Duodenal mucosa (tissue), 2 donors: Measurements from ENCODE around the gene CPS1.

Experiments
- H3K27ac ChIP-seq: one replicate; pipeline ENCODE4 v1.7.0; 2013; ENCODE audit warnings: low read depth, low read length
- H3K27me3 ChIP-seq, 2 donors: one replicate each; pipeline ENCODE4 v1.7.0; 2013; ENCODE audit warnings: low read length in 2 of 2, control low read depth in 1 of 2; ENCODE audit not compliant: insufficient read depth in 2 of 2, control insufficient read depth in 1 of 2
- H3K36me3 ChIP-seq, 2 donors: one replicate each; pipeline ENCODE4 v1.7.0; 2013; ENCODE audit warnings: low read length in 2 of 2, control low read depth in 1 of 2; ENCODE audit not compliant: insufficient read depth in 2 of 2, control insufficient read depth in 1 of 2
- H3K4me1 ChIP-seq, 2 donors: one replicate each; pipeline ENCODE4 v1.7.0; 2013; ENCODE audit warnings: low read length in 2 of 2, control low read depth in 1 of 2; ENCODE audit not compliant: insufficient read depth in 2 of 2, control insufficient read depth in 1 of 2
- H3K4me3 ChIP-seq, 2 donors: one replicate each; pipeline ENCODE4 v1.7.0; 2013; ENCODE audit warnings: low read length in 2 of 2, low read depth in 1 of 2
- H3K9ac ChIP-seq, 2 donors: one replicate each; pipeline ENCODE4 v1.7.0; 2013; ENCODE audit warnings: low read length in 2 of 2, low read depth in 1 of 2
- H3K9me3 ChIP-seq, 2 donors: one replicate each; pipeline ENCODE4 v1.7.0; 2013; ENCODE audit warnings: low read length in 2 of 2, control low read depth in 1 of 2; ENCODE audit not compliant: control insufficient read depth in 1 of 2

CPS1 gene

GRCh38 chr2:210593166-210593565, 36.8 kb downstream of the CPS1 start:
- no peaks in the 10 kb centered on the region for H3K4me1 ChIP-seq
- H3K4me3 ChIP-seq: no peak overlapping the region
- H3K27ac ChIP-seq: no peak overlapping the region
- H3K36me3 ChIP-seq: peaks cover 13 to 60% of the 10 kb centered on the region in 2 donors
- H3K27me3 ChIP-seq: no peaks in the 10 kb centered on the region
- peaks cover 0 to under 1% of the 10 kb centered on the region in 2 donors for H3K9me3 ChIP-seq
- H3K9ac ChIP-seq: no peak overlapping the region

- Histone ChIP-seq H3K27me3 (no peaks in the 10 kb centered on the region), H3K27ac (no peak overlapping the region), H3K36me3 (peaks cover 24 to 66% of the 10 kb centered on the region in 2 donors), H3K9ac (no peak overlapping the region), H3K4me1 (no peaks in the 10 kb centered on the region), H3K4me3 (no peak overlapping the region), H3K9me3 (peaks cover 0 to 2% of the 10 kb centered on the region in 2 donors)
These were observed 41.8 kb downstream of the CPS1 start for GRCh38 chr2:210598219-210598618.

DNA sequence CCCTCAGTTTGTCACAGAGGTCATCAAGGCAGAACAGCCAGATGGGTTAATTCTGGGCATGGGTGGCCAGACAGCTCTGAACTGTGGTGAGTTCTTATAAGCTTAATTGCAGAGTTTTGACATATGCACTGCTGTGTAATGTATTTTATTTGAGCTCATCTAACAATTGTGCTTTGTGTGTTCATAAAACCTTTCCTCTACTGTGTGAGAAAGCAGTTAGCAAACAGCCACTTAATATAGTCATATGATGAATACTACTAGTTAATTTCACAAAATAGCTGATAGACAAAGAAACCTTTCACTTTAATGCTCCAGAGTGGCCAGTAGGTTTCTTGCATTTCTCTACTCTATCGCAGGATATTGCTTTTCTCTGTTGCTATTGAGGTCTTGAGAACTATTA, 43.1 kb downstream of the CPS1 start:
- H3K36me3 ChIP-seq: peaks cover 24 to 67% of the 10 kb centered on the region in 2 donors
- no peaks in the 10 kb centered on the region for H3K4me1 ChIP-seq
- H3K27me3 ChIP-seq: no peaks in the 10 kb centered on the region
- no peak overlapping the region for H3K27ac ChIP-seq
- no peak overlapping the region for H3K4me3 ChIP-seq
- H3K9ac ChIP-seq: no peak overlapping the region
- H3K9me3 ChIP-seq: peaks cover 0 to 2% of the 10 kb centered on the region in 2 donors

DNA sequence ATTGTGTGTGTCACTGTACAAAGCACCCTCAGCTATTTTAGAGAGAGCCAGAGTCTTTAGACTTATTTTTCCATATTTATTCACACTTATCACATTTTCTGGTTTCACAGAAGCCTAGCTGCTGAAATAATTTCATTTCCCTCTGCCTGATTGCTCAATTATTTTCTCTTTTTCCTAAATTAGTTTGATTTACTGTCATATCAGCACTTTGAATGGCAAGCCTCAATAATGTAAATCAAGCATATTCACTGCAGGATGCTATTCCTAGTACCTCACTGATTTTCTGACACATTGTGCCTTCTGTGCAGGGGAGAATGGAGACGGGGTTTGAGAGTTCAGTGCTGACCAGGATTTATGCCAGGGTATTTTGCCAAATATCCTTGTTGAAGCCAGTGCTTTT, 48.3 kb downstream of the CPS1 start:
- H3K9me3 ChIP-seq: no peaks in the 10 kb centered on the region
- H3K4me1 ChIP-seq: no peaks in the 10 kb centered on the region
- H3K27me3 ChIP-seq: no peaks in the 10 kb centered on the region
- no peak overlapping the region for H3K9ac ChIP-seq
- H3K4me3 ChIP-seq: no peak overlapping the region
- no peak overlapping the region for H3K27ac ChIP-seq
- H3K36me3 ChIP-seq: peaks cover 25 to 85% of the 10 kb centered on the region in 2 donors

- Histone ChIP-seq H3K36me3 (peaks cover 25 to 83% of the 10 kb centered on the region in 2 donors), H3K27me3 (no peaks in the 10 kb centered on the region)
These were observed 49.6 kb downstream of the CPS1 start for GRCh38 chr2:210606001-210606400.

DNA sequence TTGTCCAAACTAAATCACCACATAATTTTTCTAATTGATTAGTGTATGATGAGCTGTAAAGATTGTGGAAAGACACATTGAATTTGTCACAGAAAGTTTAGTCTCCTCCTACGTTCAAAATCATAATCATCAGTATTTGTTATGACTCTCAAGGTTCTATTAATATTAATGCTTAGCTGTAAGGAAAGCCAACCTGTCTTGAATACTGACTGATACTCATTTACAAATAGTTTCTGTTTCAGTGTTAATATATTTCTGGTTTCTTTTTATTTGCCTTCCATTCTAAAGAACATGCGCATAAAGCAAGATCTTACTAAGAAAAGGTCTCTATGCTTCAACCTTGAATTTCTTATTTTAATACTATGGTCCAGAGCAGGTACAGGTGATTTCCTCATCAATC, 55.1 kb downstream of the CPS1 start:
- Histone ChIP-seq H3K4me1 (no peaks in the 10 kb centered on the region), H3K9me3 (no peaks in the 10 kb centered on the region), H3K4me3 (no peak overlapping the region), H3K36me3 (peaks cover 14 to 58% of the 10 kb centered on the region in 2 donors), H3K27ac (no peak overlapping the region), H3K9ac (no peak overlapping the region), H3K27me3 (no peaks in the 10 kb centered on the region)

More at GRCh38 chr2:210606001-210606400, 49.6 kb downstream of the CPS1 start:
- no peak overlapping the region for H3K27ac ChIP-seq
- no peak overlapping the region for H3K4me3 ChIP-seq
- no peak overlapping the region for H3K9ac ChIP-seq
- H3K9me3 ChIP-seq: no peaks in the 10 kb centered on the region
- no peaks in the 10 kb centered on the region for H3K4me1 ChIP-seq

- H3K9ac ChIP-seq: no peak overlapping the region
- H3K27ac ChIP-seq: no peak overlapping the region
- no peaks in the 10 kb centered on the region for H3K4me1 ChIP-seq
- H3K36me3 ChIP-seq: peaks cover 6 to 36% of the 10 kb centered on the region in 2 donors
- no peak overlapping the region for H3K4me3 ChIP-seq
- no peaks in the 10 kb centered on the region for H3K9me3 ChIP-seq
- no peaks in the 10 kb centered on the region for H3K27me3 ChIP-seq
These were observed 59.7 kb downstream of the CPS1 start for GRCh38 chr2:210616074-210616473.

GRCh38 chr2:210617318-210617717, 60.9 kb downstream of the CPS1 start:
- Histone ChIP-seq H3K9me3 (no peaks in the 10 kb centered on the region), H3K27ac (no peak overlapping the region), H3K4me3 (no peak overlapping the region), H3K27me3 (no peaks in the 10 kb centered on the region), H3K4me1 (no peaks in the 10 kb centered on the region), H3K9ac (no peak overlapping the region), H3K36me3 (peaks cover 4 to 28% of the 10 kb centered on the region in 2 donors)

DNA sequence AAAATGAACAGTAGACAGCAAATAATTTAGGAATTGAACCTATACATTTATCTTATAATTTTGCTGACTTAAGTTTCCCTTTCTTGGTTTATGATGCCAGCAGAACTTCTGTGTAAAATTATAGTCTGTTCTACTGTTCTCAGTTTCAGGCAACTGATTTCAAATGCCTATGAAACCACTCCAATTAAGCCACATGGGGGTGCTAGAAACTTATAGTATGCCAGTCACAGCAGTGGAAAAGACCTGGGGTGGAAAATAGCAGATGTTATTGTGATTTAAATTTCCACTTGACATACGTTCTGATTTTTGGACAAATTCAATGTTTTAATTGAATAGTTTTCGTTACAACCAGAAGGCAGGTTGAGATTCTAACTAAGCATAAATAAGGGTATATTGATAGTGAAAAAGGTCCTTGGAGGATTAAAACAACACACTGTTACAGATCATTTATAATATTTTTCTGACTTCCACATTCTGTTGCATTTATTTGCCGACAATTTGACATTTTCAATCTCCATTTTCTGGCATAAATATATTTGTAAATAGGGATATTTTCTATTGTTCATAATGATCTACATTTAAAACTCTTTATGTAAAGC, 61.4 kb downstream of the CPS1 start:
- Histone ChIP-seq H3K27me3 (no peaks in the 10 kb centered on the region), H3K4me3 (no peak overlapping the region), H3K27ac (no peak overlapping the region), H3K4me1 (no peaks in the 10 kb centered on the region), H3K36me3 (peaks cover 4 to 26% of the 10 kb centered on the region in 2 donors), H3K9me3 (no peaks in the 10 kb centered on the region), H3K9ac (no peak overlapping the region)

- H3K36me3 ChIP-seq: peaks cover 0 to 24% of the 10 kb centered on the region in 2 donors
- H3K27me3 ChIP-seq: no peaks in the 10 kb centered on the region
- H3K4me3 ChIP-seq: no peak overlapping the region
- H3K9ac ChIP-seq: no peak overlapping the region
- no peaks in the 10 kb centered on the region for H3K9me3 ChIP-seq
- no peaks in the 10 kb centered on the region for H3K4me1 ChIP-seq
- no peak overlapping the region for H3K27ac ChIP-seq
These were observed 64.1 kb downstream of the CPS1 start for GRCh38 chr2:210620456-210620855.
